Measurements from ENCODE around the gene THOC1.

GRCh38 chr18:303011-303410 is 35.2 kb upstream of the THOC1 start:
- TF ChIP-seq YY1 (IDR thresholded peaks at IDR 0.05; ENCODE audit: insufficient read depth, insufficient read length) = no peak
- no peak for TF ChIP-seq SUZ12 (IDR thresholded peaks at IDR 0.05; ENCODE audit: extremely low read depth, insufficient read depth, insufficient read length)
- TF ChIP-seq ZNF274 (IDR thresholded peaks at IDR 0.05; ENCODE audit: low read depth, low read length) = no peak
